HL-60/S4 treated with retinoic acid at 250 ng/mL for 4 days and 3 days (cell line): ENCODE measurements around the gene CADM4.
"Not testable (repeated sequence)": the region's sequence is repeated elsewhere in the genome, so short reads cannot be mapped to it uniquely, and the experiment has no call there.

ENCODE experiments used
- in situ Hi-C: fragments of 300-500 bp; cut with MboI; formaldehyde crosslinking; loops from 2 replicates; pipeline ENCODE4 v1.7.0; 2022; ENCODE audit warnings: low sequenced_read_pairs

The CADM4 gene

GRCh38 chr19:43589277-43589676 is 50.4 kb downstream of the CADM4 start:
- in situ Hi-C loops: no loop called here

GRCh38 chr19:43587029-43587428 is 52.6 kb downstream of the CADM4 start:
- in situ Hi-C loops: not testable (repeated sequence)

GRCh38 chr19:43586346-43586745 is 53.3 kb downstream of the CADM4 start:
- in situ Hi-C loops: no loop called here

GRCh38 chr19:43584484-43584883 is 55.2 kb downstream of the CADM4 start:
- in situ Hi-C loops: no loop called here

- in situ Hi-C loops: no loop called here
Observed at GRCh38 chr19:43582495-43582894, 57.2 kb downstream of the CADM4 start.

- in situ Hi-C loops: no loop called here
Observed at GRCh38 chr19:43581467-43581866, 58.2 kb downstream of the CADM4 start.

- in situ Hi-C loops: no loop called here
Observed at GRCh38 chr19:43578787-43579186, 60.9 kb downstream of the CADM4 start.

GRCh38 chr19:43575955-43576878 is 63.4 kb downstream of the CADM4 start:
- in situ Hi-C loops: no loop called here

GRCh38 chr19:43575156-43575950 is 64.3 kb downstream of the CADM4 start, which contains the start of the genes PINLYP and XRCC1:
Gene PINLYP (plus strand): TSS chr19:43575801. CDS start chr19:43577192, 1,391 bp downstream.
Gene XRCC1 (minus strand): TSS chr19:43575527. CDS start chr19:43575458, 69 bp downstream.
- in situ Hi-C loops: no loop called here

- in situ Hi-C loops: no loop called here
Observed at GRCh38 chr19:43574424-43575155, 65.1 kb downstream of the CADM4 start.
